Measurements from ENCODE around the gene ST6GALNAC1. TPM values are rescaled to one million over a fixed set of nuclear protein-coding genes. Genes with fewer than 3 reads are reported as not detected.

The ST6GALNAC1 gene
- total RNA-seq, 1 experiment from 2014 or later: not detected

GRCh38 chr17:76599694-76600460, 43.7 kb downstream of the ST6GALNAC1 start:
- CTCF ChIA-PET: interaction anchor here (0.7 kb wide), 1 partner anchor 235 kb away, joined by 7 read pairs; no protein-coding TSS in a partner anchor
- POLR2A ChIA-PET (ENCODE audit: low non-redundant PET): no interaction called here
- Histone ChIP-seq H3K9me3 (ENCODE audit: low read depth, low read length, poor library complexity, severe bottlenecking) (no peaks in the 10 kb centered on the region), H3K27me3 (replicated peaks; ENCODE audit: insufficient read depth, low read depth, low read length, poor library complexity) (no peaks in the 10 kb centered on the region), H3K36me3 (ENCODE audit: insufficient read depth, low read length, poor library complexity, severe bottlenecking) (no peaks in the 10 kb centered on the region), H3K27ac (ENCODE audit: low read depth, low read length, poor library complexity, severe bottlenecking) (no peak overlapping the region), H3K4me1 (ENCODE audit: insufficient read depth, low read length, poor library complexity, severe bottlenecking) (peaks cover 5% of the 10 kb centered on the region), H3K4me3 (ENCODE audit: low read depth, low read length, poor library complexity, severe bottlenecking) (no peak overlapping the region)
- intact Hi-C loops (cut with micrococcal nuclease; ENCODE audit: unreplicated experiment): no loop called here
- no TSS peak for BruUV-seq (replicated peaks)
- DNase-seq (ENCODE audit: low spot score): no peak
- no peak for TF ChIP-seq CTCF (conservative IDR thresholded peaks at IDR 0.05; ENCODE audit: low read depth, low read length)
- no peak for TF ChIP-seq EZH2 (IDR thresholded peaks at IDR 0.05; ENCODE audit: borderline replicate concordance, low read depth, low read length, poor library complexity, severe bottlenecking)

GRCh38 chr17:76598004-76598439, 45.5 kb downstream of the ST6GALNAC1 start:
- CTCF ChIA-PET: no interaction called here
- Histone ChIP-seq H3K9me3 (ENCODE audit: low read depth, low read length, poor library complexity, severe bottlenecking) (no peaks in the 10 kb centered on the region), H3K4me3 (ENCODE audit: low read depth, low read length, poor library complexity, severe bottlenecking) (no peak overlapping the region), H3K27me3 (replicated peaks; ENCODE audit: insufficient read depth, low read depth, low read length, poor library complexity) (no peaks in the 10 kb centered on the region), H3K36me3 (ENCODE audit: insufficient read depth, low read length, poor library complexity, severe bottlenecking) (no peaks in the 10 kb centered on the region), H3K4me1 (ENCODE audit: insufficient read depth, low read length, poor library complexity, severe bottlenecking) (peaks cover 5% of the 10 kb centered on the region), H3K27ac (ENCODE audit: low read depth, low read length, poor library complexity, severe bottlenecking) (no peak overlapping the region)
- BruUV-seq (replicated peaks): no TSS peak
- no peak for TF ChIP-seq EZH2 (IDR thresholded peaks at IDR 0.05; ENCODE audit: borderline replicate concordance, low read depth, low read length, poor library complexity, severe bottlenecking)
- no peak for TF ChIP-seq CTCF (conservative IDR thresholded peaks at IDR 0.05; ENCODE audit: low read depth, low read length)
- POLR2A ChIA-PET (ENCODE audit: low non-redundant PET): no interaction called here
- DNase-seq (ENCODE audit: low spot score): no peak
- intact Hi-C loops (cut with micrococcal nuclease; ENCODE audit: unreplicated experiment): no loop called here

GRCh38 chr17:76597156-76598003, 46.2 kb downstream of the ST6GALNAC1 start:
- no peak for DNase-seq (ENCODE audit: low spot score)
- no peaks in the 10 kb centered on the region for H3K36me3 ChIP-seq (ENCODE audit: insufficient read depth, low read length, poor library complexity, severe bottlenecking)
- CTCF ChIA-PET: no interaction called here
- no peaks in the 10 kb centered on the region for H3K9me3 ChIP-seq (ENCODE audit: low read depth, low read length, poor library complexity, severe bottlenecking)
- no peaks in the 10 kb centered on the region for H3K27me3 ChIP-seq (replicated peaks; ENCODE audit: insufficient read depth, low read depth, low read length, poor library complexity)
- intact Hi-C loops (cut with micrococcal nuclease; ENCODE audit: unreplicated experiment): no loop called here
- TF ChIP-seq CTCF (conservative IDR thresholded peaks at IDR 0.05; ENCODE audit: low read depth, low read length) (no peak), EZH2 (IDR thresholded peaks at IDR 0.05; ENCODE audit: borderline replicate concordance, low read depth, low read length, poor library complexity, severe bottlenecking) (no peak)
- BruUV-seq (replicated peaks): no TSS peak
- POLR2A ChIA-PET (ENCODE audit: low non-redundant PET): no interaction called here
- H3K27ac ChIP-seq (ENCODE audit: low read depth, low read length, poor library complexity, severe bottlenecking): no peak overlapping the region
- peaks cover 5% of the 10 kb centered on the region for H3K4me1 ChIP-seq (ENCODE audit: insufficient read depth, low read length, poor library complexity, severe bottlenecking)
- H3K4me3 ChIP-seq (ENCODE audit: low read depth, low read length, poor library complexity, severe bottlenecking): no peak overlapping the region

Data from A673 (cell line).